Activated CD4-positive, alpha-beta T cell treated with anti-CD3 and anti-CD28 coated beads for 4 hours (primary cell): ENCODE measurements around the gene ACAT1.
"Not testable (repeated sequence)": the region's sequence is repeated elsewhere in the genome, so short reads cannot be mapped to it uniquely, and the experiment has no call there.

Experiments
- DNase-seq, 2 donors: peaks; one replicate each; pipeline ENCODE4 v3.0.0-alpha.2; 2020

The ACAT1 gene

DNA sequence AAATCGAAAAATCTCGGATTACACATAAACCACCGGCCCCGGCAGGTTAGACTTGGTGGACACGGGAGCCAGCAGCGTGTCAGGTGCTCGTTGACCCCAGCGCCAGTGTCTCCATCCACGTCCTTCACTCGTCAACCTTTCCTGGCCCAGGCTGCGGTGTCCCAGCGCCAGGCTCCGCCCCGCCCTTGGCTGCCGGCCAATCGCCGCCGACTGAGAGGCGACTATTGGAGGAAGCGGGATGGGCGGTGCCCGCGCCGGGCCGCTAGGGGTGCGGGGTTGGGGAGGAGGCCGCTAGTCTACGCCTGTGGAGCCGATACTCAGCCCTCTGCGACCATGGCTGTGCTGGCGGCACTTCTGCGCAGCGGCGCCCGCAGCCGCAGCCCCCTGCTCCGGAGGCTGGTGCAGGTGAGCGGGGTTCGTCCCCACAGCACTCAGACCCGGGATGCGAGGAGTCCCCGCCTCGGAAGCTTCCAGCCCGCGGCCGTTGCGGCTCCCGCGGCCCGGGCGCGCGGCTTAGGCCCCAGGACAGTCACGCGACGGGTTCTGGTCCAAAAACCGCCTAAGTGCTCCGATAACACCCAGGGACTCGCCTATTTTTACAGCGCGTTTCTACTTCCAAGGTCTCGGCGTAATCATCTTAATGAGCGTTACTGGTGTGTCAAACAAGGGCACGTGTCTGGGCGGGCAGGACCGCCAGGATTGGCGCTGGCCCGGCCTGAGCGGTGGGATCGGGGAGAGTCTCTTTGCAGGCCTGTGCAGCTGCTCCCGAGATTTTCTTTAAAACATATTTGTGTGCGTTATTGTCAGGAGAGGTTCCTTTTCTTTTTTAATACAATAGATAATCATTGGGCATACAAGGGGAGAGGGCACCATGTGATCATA is at the start of gene ACAT1:
TSS of gene ACAT1 (plus strand) at position 294 of the 882 bp plus-strand sequence. CDS start at position 334, 40 bp downstream.
- peak; percentile 91 to 95 for DNase-seq

DNA sequence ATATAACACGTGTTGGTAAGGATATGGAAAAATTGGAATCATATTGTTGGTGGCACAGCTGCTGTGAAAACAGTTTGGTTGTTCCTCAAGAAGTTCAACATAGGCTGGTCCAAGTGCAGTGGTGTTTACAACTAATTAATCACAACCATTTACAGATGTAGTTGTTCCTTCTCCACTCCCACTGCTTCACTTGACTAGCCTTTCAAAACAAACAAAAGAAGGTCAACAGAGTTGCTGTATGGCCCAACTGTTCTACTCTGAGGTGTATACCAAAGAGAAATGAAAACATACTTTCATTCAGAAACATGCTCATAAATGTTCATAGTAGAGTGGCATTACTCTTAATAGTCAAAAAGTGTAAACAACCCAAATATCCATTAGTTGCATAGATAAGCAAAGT is 36.6 kb upstream of the ACAT1 start:
- DNase-seq: no peak

DNA sequence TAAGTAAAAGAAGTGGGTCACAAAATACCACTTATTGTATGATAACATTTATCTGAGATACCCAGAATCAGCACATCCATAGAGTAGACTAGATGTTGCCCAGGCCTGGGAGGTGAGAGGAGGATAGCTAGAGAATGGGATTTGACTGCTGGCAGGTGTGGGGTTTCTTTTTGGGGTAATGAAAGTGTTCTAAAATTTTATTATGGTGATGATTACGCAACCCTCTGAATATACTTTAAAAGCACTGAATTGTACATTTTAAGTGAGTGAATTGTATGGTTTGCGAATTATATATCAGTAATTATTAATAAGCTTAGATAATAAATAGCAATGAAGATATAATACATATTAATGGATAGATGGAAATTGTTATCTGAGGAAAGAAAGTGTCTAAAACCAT is 35.7 kb upstream of the ACAT1 start:
- no peak for DNase-seq

DNA sequence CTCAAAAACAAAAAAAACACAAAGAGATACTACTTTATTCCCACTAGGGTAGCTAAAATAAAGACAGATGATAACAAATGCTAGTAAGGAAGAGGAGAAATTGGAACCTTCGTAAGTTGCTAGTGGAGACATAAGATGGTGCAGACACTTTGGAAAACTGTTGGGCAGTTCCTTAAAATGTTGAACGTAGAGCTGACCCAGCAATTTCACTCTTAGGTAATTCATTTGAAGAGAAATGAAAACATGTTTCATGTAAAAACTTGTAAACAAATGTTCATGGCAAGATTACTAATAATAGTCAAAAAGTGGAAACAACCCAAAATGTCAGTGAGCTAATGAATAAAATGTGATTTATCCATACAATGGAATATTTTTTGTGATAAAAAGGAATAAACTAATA is 29.2 kb upstream of the ACAT1 start:
- DNase-seq: no peak

DNA sequence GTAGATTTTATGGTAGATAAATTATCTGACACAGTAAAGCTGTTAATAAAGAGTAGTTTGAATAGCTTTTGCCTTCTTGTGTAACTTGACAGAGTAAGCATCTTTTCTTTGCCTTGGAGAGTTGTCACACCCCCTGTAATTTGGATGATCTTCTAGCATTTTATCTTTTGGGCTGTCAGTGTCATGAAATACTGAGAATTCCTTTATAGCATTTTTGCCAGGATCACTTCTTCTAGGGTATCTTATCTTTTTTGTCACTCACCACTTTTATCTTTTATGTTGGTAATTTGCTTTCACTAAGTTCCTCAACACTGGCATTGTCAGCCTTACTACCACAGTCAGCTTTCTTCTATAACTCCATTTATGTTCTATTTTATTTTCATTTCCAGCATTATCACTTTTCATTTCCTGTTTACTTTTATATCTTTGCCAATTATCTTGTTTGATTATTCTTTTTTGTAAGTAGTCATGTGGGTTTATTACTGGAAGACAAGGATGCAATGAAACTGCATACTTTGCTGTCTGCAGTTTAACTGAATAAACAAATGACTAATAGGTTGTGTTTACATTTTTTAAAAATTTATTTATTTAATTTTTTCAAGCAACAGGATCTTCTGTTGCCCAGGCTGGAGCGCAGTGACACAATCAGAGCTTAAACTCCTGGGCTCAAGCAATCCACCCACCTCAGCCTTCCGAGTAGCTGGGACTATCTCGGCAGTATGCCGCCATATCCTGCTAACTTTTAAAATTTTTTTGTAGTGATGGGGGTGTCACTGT is 28.1 kb upstream of the ACAT1 start:
- no peak for DNase-seq

DNA sequence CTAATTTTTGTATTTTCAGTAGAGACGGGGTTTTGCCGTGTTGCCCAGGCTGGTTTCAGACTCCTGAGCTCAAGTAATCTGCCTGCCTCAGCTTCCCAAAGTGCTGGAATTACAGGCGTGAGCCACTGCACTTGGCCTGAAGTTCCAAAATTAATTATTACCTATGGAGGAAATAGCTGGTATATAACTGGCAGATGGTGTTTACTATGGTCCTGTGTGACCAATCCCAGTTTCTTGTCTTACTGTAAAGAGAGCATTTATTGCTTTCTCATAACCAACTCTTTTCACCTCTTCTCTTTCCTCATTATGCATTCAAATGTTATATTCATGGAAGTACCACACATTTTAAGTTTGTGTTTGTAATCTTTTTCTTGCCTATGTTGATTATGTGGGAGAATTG is 24.2 kb upstream of the ACAT1 start:
- no peak for DNase-seq

DNA sequence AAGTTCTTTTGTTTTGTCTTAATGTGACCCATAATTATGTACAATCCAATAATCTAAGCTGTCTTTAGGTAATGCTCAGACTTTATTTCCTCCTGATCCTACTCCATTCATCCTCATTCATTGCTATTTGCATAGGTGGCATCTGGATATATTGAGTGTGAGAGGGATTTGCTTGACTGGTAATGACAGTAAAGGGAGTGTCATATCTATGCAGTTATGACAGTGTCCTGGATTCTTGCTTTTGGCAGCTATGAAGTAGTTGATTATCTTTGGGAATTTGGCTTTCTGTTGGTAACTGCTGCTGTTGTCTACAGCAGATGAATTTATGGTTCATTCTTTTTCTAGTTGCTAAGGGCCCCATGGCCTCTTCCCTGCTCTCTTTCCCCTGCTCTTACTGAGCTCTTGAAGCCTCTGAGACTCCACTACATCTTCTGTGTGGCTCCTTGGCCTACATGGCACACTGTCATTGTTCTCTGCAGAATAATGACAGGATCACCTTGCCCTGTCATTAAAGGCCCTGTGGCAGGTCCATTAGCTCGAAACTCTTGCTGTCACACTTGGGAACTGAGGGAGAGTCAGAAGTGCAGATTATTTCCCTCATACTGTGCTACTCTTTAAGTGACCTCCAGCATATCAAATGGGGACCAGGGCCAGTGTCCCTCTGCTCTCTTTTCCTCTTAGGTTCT is 20.1 kb upstream of the ACAT1 start:
- DNase-seq: no peak

DNA sequence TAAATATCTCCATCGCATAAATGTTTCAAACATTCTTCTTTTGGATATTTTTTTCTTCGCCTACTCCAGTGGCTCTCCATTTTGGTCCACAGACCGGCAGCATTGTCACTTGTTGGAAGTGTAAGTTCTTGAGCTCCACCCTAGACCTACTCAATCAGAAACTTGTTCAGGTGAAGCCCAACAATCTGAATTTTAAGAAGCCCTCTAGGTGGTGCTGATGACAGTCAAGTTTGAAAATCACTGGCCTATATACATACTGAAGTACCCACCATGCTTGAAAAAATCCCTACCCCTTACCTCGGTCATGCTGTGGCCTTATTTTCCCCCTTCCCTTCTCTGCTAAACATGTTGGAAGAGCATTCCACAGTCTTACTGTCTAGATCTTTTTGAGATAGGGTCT is 10.2 kb upstream of the ACAT1 start:
- no peak for DNase-seq

DNA sequence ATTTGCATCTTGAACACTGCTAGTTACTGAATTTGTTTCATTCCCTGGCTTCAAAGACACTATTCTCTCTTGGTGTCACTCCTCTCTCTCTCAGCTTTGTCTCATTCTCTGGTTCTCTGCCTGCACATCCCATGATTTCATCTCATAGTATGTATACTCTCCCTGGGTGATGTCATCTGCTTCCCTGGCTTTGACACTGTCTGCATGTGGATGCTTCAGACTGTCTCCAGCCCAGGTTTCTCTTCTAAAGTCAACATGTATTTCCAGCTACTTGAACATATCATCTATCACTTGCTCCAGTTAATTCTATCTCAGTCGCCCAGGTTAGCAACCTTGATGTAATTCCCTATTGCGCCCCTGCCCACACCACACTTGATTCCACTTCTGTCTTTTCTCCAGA is 9.3 kb upstream of the ACAT1 start:
- DNase-seq: no peak

DNA sequence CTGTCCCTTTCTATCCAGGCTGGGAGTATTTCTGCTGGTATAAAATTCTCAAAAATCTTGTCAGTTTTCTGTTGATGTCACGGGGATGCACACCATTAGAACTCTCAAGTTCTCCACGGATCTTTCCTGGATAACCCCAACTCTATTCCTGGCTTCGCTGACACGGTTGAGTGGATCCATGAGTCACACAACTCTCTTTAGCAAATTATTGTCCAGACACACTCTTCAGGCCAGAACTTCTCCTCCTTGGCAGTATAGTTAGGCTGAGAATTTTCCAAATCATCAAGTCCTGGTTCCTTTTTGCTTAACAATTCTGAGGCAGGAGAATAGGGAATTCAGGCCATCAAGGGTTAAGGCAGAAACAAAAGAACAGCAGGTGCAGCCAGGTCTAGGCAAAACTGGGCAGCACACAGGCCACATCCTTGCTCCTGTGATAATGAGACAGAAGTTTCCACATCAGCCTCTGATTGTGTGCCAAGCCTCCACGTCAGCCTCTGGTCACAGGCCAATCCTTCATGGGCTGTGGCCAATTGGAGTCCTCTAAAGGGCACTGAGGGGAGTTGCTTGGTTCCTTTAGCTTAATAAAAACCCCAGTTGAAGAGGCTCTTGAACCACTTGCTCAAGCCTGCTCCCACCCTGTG is 5.7 kb upstream of the ACAT1 start:
- DNase-seq: no peak

DNA sequence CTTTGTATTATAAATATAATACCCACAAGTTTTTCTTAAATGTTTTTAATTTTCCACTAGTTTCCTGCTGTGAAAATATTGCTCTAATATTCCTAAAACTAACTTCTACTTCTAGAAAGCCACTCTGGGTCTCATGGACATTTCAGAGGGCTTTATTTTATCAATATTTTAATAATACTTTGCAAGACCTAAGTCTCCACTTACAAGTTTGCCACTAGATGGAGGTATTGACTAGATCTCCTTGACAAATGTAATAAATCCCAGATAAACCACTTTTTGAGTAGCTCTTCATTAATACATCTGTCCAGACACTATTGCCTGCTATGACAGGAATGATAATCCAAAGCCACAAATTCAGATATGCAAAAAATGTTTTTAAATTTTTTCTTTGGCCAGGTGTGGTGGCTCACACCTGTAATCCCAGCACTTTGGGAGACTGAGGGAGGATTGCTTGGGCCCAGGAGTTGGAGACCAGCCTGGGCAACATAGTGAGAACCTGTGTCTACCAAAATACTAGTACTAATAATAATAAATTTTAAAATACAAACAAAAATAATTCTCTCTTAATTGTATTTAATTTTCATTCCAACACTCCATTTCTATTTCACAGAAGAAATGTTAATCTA is 3.5 kb upstream of the ACAT1 start:
- DNase-seq: no peak

DNA sequence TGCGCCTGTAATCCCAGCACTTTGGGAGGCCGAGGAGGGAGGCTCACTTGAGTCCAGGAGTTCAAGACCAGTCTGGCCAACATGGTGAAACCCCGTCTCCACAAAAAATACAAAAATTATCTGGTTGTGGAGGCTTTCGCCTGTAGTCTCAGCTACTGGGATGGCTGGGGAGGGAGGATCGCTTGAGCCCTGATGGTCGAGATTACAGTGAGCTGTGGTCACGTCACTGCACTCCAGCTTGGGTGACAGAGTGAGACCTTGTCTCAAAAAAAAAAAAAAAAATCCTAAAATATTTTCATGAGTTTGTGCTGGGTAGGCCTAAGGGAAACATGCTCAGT is 462 bp upstream of the ACAT1 start:
- DNase-seq: not testable (repeated sequence)

DNA sequence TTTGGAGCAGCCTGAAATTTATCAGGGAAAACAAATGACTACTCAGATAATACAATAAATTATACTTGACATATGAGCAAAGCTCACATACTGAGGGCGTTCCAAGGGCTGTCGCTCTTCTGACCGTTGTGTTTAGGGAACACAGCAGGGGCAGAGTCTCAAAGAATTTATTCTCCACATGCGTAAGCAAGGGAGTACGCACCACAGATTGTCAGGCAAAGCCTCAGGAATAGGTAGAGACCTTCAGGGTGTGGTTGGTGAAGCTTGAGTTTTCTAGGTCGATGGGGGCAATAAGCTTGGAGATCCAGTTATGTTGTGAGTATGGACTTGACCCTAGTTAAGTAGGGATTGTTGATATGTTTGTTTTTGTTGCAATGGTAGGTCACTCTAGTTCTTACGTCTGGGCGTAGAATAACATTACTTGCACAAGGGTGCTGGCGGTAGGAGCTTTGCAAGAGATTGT is 830 bp downstream of the ACAT1 start:
- DNase-seq: no peak

DNA sequence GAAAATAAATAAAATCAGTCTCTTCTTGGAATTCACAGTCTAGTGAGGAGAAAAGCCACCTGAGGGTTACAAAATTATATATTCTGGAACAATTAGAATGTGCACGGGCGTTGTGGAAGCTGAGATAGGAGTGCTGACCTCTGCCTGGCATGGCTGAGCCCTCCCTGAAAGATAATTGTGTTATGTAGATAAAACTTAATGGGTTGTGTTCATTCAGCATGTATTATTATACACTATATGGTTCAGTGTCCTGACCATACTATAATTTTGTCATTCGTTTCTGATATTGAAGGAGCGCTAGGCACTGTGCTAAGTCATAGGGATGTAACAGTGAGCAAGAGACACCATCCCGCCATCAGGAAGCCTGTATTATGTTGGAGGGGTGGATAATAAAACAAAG is 3.7 kb downstream of the ACAT1 start:
- DNase-seq: no peak

DNA sequence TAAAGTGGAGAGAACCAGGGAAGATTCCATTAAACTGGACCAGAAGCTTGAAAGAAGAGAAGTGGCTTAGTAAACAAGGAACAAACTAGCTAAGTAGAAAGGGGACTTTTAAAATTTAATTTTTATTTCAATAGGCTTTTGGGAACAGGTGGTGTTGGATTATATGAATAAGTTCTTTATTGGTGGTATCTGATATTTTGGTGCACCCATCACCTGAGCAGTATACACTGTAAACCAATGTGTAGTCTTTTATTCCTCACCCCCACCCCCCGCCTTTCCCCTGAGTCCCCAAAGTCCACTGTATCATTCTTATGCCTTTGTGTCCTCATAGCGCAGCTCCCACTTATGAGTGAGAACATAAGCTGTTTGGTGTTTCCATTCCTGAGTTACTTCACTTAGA is 7.4 kb downstream of the ACAT1 start:
- DNase-seq: no peak

DNA sequence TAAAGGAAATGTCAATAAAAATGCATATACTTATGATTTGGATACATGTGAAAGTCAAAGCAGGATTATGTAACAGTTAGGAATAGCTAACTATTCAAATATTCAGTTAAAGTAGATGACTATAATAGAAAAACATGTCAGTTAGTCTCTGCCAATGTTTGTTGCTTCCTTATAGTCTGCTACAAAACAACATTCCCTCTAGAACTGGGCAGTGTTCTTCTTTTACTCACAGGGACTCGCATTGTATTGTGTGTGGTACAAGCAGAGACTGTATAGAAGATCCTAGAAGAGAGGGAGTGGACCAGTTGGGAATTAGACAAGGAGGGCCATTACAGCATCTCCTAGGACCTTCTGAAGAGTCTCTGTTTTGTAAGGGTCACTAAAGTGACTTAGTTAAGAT is 10.6 kb downstream of the ACAT1 start:
- no peak for DNase-seq

DNA sequence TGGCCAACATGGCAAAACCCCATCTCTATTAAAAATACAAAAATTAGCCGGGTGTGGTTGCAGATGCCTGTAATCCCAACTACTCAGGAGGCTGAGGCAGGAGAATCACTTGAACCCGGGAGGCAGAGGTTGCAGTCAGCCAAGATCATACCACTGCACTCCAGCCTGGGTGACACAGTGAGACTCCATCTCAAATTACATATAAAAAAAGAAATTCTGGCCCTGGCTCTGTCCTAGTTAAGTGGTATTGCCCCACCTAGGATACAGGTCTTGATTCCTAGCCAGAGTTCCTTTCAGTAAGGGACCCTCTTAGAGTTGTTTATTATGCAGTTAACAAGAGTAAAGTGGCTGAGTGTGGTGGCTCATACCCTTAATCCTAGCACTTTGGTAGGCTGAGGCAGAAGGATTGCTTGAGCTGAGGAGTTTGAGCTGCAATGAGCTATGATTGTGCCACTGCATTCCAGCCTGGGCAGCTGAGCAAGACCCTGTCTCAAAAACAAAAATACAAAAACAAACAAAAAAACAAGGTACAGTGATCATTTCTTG is 11.7 kb downstream of the ACAT1 start:
- DNase-seq: not testable (repeated sequence)

DNA sequence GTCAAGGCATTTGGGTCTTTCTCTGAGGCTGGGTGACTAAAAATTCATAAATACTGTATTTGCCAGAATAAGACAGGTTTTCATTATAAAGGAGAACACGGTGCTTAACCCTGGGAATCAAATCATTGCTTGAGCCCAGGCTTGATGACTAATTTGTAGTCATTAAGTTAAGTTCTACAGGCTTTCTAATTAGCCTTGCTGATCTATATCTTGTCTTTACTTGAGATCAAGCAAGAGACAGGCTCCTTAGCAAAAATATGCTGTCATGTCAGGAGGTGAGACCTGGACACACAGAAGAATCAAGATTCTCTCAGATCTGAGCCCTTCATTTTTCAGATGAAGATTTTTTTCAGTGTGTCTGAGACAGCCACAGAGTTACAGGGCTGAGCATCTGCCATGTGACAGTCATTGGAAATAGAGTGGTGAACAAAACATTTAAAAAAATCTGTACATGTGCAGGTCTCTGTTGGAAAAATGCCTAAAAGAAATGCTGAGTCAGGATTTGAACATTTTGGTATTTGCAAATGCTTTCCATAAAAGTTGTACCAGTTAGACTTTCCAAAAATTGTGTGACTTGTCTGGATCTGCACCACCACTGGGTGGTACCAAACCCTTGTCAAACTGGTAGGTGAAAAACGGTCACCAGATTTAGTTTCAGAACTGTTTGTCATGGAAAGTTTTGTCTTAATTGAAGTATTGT is 14.6 kb downstream of the ACAT1 start:
- peak; percentile 12 to 30 for DNase-seq

DNA sequence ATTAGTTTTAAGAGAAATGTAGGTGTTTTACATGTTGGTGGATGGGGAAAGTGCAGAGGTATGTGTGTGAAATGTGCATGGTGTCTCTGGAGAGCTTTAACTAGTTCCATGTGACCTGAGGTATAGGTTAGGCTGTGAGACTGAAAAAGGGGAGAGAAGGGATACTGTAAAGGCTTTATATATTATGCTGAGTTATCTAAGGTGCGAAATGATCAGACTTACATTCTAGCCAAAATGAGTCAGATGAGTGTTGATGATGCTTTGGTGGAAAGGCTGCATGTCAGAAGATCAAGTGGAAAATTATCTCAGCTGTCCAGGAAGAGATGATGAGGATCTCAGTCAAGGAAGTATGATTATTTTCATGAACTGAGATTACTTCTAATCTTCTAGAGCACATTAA is 15.8 kb downstream of the ACAT1 start:
- DNase-seq: no peak

DNA sequence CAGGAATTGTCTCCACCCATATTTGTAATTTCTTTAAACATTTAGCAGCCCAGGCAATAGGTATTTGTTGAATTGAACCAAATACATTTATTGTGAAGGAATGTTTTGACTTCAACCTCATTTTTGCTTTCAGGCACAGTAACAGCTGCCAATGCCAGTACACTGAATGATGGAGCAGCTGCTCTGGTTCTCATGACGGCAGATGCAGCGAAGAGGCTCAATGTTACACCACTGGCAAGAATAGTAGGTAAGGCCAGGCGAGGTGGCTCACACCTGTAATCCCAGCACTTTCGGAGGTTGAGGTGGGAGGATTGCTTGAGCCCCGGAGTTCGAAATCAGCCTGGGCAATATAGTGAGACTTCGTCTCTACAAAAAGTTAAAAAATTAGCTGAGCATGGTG is 20.9 kb downstream of the ACAT1 start:
- no peak for DNase-seq

DNA sequence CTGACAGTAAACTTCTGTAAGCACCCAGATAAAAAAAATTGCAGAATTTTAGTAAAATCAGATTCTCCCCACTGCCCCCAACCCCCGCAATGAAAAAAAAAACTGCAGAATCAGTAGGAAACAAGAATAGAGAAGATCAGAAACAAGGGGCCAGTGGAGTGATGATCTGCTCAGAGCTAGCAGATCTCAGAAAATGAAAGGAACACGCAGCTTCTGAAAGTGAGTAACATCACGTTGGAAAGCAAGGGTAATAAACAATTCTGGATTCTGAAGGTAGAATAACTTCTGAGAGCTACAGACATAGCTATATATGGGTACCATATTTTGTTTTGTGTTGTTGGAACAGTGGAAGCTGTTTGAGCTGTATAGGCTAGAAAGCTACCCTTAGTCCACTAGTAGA is 23.2 kb downstream of the ACAT1 start:
- DNase-seq: no peak

DNA sequence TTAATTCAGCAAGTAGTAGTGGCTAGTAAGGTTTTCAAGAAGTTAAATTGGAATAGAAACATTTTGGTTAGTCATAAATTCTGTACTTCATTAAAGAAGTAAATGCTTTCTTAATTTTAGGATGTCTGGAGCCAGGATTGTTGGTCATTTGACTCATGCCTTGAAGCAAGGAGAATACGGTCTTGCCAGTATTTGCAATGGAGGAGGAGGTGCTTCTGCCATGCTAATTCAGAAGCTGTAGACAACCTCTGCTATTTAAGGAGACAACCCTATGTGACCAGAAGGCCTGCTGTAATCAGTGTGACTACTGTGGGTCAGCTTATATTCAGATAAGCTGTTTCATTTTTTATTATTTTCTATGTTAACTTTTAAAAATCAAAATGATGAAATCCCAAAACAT is 25.8 kb downstream of the ACAT1 start:
- no peak for DNase-seq
